Testis (tissue), 2 donors: ENCODE data around the gene MSH5.

Experiments used
- POLR2A ChIP-seq: fragments of 450-650 bp; IDR thresholded peaks from one replicate; pipeline ENCODE4 v1.6.1; 2017; ENCODE audit warnings: antibody characterized with exemption, mild to moderate bottlenecking, moderate library complexity
- TF ChIP-seq, protein P1 (sequence below), 3 experiments: fragments of 450-650 bp in 2 of 3; fragments of 200-600 bp in 1 of 3; sonication (generic) in 1 of 3; IDR thresholded peaks; one replicate each; pipeline ENCODE4 v1.5.1; 2016 to 2019; ENCODE audit warnings: antibody characterized with exemption in 3 of 3, mild to moderate bottlenecking in 2 of 3, moderate library complexity in 1 of 3

DNA sequence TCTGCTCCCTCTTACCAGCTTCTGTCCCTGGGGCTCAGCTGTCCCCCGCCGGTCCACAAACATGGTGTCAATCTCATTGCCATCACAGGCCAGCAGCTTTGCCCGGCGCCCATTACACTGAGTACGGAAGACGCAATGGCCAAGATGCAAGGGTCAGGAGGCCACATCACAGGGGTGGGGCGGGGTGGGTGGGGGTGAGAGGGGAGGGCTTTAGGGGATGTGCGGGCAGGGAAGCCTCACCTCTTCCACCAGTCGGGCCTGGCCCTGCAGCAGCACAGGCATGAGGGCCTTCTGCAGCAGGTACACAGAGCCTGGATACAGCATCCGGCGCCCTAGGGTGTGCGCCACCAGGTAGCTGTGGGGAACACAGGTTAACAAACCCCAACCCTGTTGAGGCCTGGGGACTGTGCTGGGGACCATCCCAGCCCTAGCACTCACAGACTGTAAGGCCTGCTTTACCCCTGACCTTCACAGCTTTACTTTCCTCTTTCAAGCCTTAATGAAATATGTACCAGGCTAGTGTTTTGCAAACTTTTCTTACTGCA lies 48.2 kb upstream of the MSH5 start:
- TF ChIP-seq, protein P1, sequence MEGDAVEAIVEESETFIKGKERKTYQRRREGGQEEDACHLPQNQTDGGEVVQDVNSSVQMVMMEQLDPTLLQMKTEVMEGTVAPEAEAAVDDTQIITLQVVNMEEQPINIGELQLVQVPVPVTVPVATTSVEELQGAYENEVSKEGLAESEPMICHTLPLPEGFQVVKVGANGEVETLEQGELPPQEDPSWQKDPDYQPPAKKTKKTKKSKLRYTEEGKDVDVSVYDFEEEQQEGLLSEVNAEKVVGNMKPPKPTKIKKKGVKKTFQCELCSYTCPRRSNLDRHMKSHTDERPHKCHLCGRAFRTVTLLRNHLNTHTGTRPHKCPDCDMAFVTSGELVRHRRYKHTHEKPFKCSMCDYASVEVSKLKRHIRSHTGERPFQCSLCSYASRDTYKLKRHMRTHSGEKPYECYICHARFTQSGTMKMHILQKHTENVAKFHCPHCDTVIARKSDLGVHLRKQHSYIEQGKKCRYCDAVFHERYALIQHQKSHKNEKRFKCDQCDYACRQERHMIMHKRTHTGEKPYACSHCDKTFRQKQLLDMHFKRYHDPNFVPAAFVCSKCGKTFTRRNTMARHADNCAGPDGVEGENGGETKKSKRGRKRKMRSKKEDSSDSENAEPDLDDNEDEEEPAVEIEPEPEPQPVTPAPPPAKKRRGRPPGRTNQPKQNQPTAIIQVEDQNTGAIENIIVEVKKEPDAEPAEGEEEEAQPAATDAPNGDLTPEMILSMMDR (IDR thresholded peaks at IDR 0.05), result no peak
- TF ChIP-seq POLR2A, result no peak
